Measurements from ENCODE around the gene PRCC. TPM values are rescaled to one million over a fixed set of nuclear protein-coding genes. Genes with fewer than 3 reads are reported as not detected.

Gene PRCC
- total and polyA plus RNA-seq, 2 of the 13 experiments (the other 11 are each of a cell fraction or from before 2014, with no cell fraction given) = 24.2 to 40.5 TPM

DNA sequence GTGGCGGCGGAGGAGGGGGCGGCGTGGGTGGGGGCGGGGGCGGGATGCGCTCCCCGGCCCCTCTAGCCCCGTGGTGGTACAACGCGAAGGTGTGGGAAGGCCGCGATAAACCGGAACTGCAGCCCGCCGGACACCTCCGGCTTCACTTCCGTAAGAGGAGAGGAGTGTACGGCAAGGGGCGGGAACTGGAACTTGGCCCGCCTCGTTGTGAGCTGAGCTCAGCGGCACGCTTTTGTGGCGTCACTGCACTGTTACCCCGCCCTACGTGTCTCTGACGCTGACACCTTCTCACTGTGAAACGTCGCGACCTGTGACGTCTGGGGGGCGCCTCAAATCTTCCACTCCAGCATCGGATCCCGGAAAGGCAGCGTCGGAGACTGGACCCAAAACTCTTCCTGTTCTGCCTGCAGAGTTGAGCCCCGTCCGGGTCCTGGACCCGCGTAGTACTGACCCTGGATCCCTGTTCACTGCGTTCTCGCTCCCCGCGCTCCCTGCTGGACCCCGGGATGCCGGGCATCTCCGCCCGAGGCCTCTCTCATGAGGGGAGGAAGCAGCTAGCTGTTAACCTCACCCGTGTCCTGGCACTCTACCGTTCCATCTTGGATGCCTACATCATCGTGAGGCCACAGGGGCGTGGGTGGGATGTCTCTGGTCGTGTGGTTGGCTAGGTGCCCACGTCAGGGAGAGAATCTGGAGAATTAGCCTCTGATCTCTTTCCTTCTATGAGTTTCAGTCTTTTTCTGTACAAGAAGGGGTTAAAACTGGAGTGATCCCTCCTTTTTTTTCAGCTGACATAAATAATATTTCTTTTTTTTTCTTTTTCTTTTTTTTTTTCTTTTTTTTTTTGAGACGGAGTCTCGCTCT lies 38.5 kb upstream of the PRCC start, which contains the start of gene ISG20L2 (continued):
- TF ChIP-seq, protein P1, sequence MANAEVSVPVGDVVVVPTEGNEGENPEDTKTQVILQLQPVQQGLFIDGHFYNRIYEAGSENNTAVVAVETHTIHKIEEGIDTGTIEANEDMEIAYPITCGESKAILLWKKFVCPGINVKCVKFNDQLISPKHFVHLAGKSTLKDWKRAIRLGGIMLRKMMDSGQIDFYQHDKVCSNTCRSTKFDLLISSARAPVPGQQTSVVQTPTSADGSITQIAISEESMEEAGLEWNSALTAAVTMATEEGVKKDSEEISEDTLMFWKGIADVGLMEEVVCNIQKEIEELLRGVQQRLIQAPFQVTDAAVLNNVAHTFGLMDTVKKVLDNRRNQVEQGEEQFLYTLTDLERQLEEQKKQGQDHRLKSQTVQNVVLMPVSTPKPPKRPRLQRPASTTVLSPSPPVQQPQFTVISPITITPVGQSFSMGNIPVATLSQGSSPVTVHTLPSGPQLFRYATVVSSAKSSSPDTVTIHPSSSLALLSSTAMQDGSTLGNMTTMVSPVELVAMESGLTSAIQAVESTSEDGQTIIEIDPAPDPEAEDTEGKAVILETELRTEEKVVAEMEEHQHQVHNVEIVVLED (CRISPR knock-in tag; IDR thresholded peaks at IDR 0.05; ENCODE audit: borderline replicate concordance) = peak; percentile 96
- TF ChIP-seq SP2 (CRISPR knock-in tag; IDR thresholded peaks at IDR 0.05) (no peak), KLF16 (CRISPR knock-in tag; IDR thresholded peaks at IDR 0.05) (0 out of 4 replicates have a peak, but pooled peaks of 1 of the 2 experiments have one; percentile 37), ZNF619 (CRISPR knock-in tag; IDR thresholded peaks at IDR 0.05) (no peak), PAF1 (CRISPR knock-in tag; IDR thresholded peaks at IDR 0.05) (no peak), ZNF468 (CRISPR knock-in tag; IDR thresholded peaks at IDR 0.05) (no peak), SMARCE1 (IDR thresholded peaks at IDR 0.05; ENCODE audit: borderline replicate concordance) (no peak), ZMYM3 (CRISPR knock-in tag; IDR thresholded peaks at IDR 0.05) (no peak), ZNF225 (CRISPR knock-in tag; IDR thresholded peaks at IDR 0.05) (no peak), ZFAT (CRISPR knock-in tag; conservative IDR thresholded peaks at IDR 0.05) (no peak), ZNF235 (CRISPR knock-in tag; IDR thresholded peaks at IDR 0.05; ENCODE audit: borderline replicate concordance) (peak; percentile 53; the same call in 1 of the 2 replicates), ZNF34 (CRISPR knock-in tag; IDR thresholded peaks at IDR 0.05; ENCODE audit: borderline replicate concordance) (no peak), ZNF879 (CRISPR knock-in tag; IDR thresholded peaks at IDR 0.05) (no peak), REXO4 (CRISPR knock-in tag; IDR thresholded peaks at IDR 0.05; ENCODE audit: borderline replicate concordance) (no peak), CREB1 (IDR thresholded peaks at IDR 0.05) (peak; percentile 96), CREB1 (CRISPR knock-in tag; IDR thresholded peaks at IDR 0.05) (peak; percentile 96), HMG20B (CRISPR knock-in tag; conservative IDR thresholded peaks at IDR 0.05) (no peak), RCOR2 (CRISPR knock-in tag; IDR thresholded peaks at IDR 0.05) (no peak), FIP1L1 (IDR thresholded peaks at IDR 0.05; ENCODE audit: borderline replicate concordance, insufficient read depth, low read depth, low read length) (no peak), ZNF781 (CRISPR knock-in tag; IDR thresholded peaks at IDR 0.05; ENCODE audit: borderline replicate concordance, not compliant biosample characterization) (no peak), BRCA1 (CRISPR knock-in tag; IDR thresholded peaks at IDR 0.05) (no peak)
- TF ChIP-seq, protein P2, sequence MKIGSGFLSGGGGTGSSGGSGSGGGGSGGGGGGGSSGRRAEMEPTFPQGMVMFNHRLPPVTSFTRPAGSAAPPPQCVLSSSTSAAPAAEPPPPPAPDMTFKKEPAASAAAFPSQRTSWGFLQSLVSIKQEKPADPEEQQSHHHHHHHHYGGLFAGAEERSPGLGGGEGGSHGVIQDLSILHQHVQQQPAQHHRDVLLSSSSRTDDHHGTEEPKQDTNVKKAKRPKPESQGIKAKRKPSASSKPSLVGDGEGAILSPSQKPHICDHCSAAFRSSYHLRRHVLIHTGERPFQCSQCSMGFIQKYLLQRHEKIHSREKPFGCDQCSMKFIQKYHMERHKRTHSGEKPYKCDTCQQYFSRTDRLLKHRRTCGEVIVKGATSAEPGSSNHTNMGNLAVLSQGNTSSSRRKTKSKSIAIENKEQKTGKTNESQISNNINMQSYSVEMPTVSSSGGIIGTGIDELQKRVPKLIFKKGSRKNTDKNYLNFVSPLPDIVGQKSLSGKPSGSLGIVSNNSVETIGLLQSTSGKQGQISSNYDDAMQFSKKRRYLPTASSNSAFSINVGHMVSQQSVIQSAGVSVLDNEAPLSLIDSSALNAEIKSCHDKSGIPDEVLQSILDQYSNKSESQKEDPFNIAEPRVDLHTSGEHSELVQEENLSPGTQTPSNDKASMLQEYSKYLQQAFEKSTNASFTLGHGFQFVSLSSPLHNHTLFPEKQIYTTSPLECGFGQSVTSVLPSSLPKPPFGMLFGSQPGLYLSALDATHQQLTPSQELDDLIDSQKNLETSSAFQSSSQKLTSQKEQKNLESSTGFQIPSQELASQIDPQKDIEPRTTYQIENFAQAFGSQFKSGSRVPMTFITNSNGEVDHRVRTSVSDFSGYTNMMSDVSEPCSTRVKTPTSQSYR (CRISPR knock-in tag; IDR thresholded peaks at IDR 0.05; ENCODE audit: borderline replicate concordance) = no peak
- TF ChIP-seq, protein P3, sequence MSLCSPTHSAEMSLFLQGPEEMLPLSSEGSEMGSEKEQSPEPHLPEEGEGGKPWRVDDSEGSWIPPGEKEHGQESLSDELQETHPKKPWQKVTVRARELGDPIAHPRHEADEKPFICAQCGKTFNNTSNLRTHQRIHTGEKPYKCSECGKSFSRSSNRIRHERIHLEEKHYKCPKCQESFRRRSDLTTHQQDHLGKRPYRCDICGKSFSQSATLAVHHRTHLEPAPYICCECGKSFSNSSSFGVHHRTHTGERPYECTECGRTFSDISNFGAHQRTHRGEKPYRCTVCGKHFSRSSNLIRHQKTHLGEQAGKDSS (CRISPR knock-in tag; IDR thresholded peaks at IDR 0.05; ENCODE audit: borderline replicate concordance, low read depth) = no peak
- TF ChIP-seq, protein P4, sequence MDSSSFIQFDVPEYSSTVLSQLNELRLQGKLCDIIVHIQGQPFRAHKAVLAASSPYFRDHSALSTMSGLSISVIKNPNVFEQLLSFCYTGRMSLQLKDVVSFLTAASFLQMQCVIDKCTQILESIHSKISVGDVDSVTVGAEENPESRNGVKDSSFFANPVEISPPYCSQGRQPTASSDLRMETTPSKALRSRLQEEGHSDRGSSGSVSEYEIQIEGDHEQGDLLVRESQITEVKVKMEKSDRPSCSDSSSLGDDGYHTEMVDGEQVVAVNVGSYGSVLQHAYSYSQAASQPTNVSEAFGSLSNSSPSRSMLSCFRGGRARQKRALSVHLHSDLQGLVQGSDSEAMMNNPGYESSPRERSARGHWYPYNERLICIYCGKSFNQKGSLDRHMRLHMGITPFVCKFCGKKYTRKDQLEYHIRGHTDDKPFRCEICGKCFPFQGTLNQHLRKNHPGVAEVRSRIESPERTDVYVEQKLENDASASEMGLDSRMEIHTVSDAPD (CRISPR knock-in tag; IDR thresholded peaks at IDR 0.05) = no peak
